Heart left ventricle (tissue), 16 donors: Measurements from ENCODE around the gene CIT. TPM values are rescaled to one million over a fixed set of nuclear protein-coding genes. Genes with fewer than 3 reads are reported as not detected.
"Not testable (repeated sequence)": the region's sequence is repeated elsewhere in the genome, so short reads cannot be mapped to it uniquely, and the experiment has no call there.

ENCODE experiments used
- ATAC-seq, 4 donors: fragments of 200-7000 bp; cut with Tn5 transposase; one replicate each; pipeline ENCODE4 v1.9.1; 2020 to 2022; ENCODE audit warnings: moderate library complexity in 4 of 4, mild to moderate bottlenecking in 3 of 4, moderate number of reproducible peaks in 1 of 4
- DNase-seq, 5 donors: peaks; one replicate each; pipeline ENCODE4 v3.0.0-alpha.2; 2020
- H3K27ac ChIP-seq, 12 donors: fragments of 200-600 bp; sonication (generic) in 4 of 12; one replicate each; pipeline versions ENCODE4 v1.5.0 to v1.8.0; 2016 to 2022; ENCODE audit warnings: mild to moderate bottlenecking in 2 of 12
- H3K27me3 ChIP-seq, 9 donors: fragments of 200-600 bp; sonication (generic) in 2 of 9; one replicate each; pipeline versions ENCODE4 v1.5.1 to v1.8.0; 2016 to 2022; ENCODE audit warnings: mild to moderate bottlenecking in 3 of 9
- H3K36me3 ChIP-seq, 9 donors: fragments of 200-600 bp; sonication (generic) in 2 of 9; one replicate each; pipeline versions ENCODE4 v1.5.0 to v1.8.0; 2018 to 2022; ENCODE audit warnings: mild to moderate bottlenecking in 2 of 9
- H3K4me1 ChIP-seq, 12 donors: fragments of 200-600 bp; sonication (generic) in 4 of 12; one replicate each; pipeline versions ENCODE4 v1.5.0 to v1.8.0; 2016 to 2022; ENCODE audit warnings: mild to moderate bottlenecking in 3 of 12
- H3K4me3 ChIP-seq, 12 donors: fragments of 200-600 bp; sonication (generic) in 4 of 12; one replicate each; pipeline versions ENCODE4 v1.5.0 to v1.8.0; 2017 to 2022; ENCODE audit warnings: mild to moderate bottlenecking in 9 of 12, moderate library complexity in 4 of 12
- H3K9me3 ChIP-seq, 12 donors: fragments of 200-600 bp; sonication (generic) in 4 of 12; one replicate each; pipeline versions ENCODE4 v1.5.0 to v1.8.0; 2016 to 2022; ENCODE audit warnings: mild to moderate bottlenecking in 1 of 12
- CTCF ChIP-seq, 12 donors: fragments of 200-600 bp; sonication (generic) in 4 of 12; IDR thresholded peaks; one replicate each; pipeline versions ENCODE4 v1.5.0 to v1.8.0; 2018 to 2022; ENCODE audit warnings: antibody characterized with exemption in 12 of 12, mild to moderate bottlenecking in 5 of 12
- POLR2A ChIP-seq, 2 donors: fragments of 450-650 bp; IDR thresholded peaks; one replicate each; pipeline ENCODE4 v1.6.1; 2017; ENCODE audit warnings: antibody characterized with exemption in 2 of 2, mild to moderate bottlenecking in 2 of 2, moderate library complexity in 2 of 2
- WGBS, 4 donors: extraction: QIAGEN DNeasy Blood & Tissue Kit in 2 of 4; methylation state at CpG; one replicate each; pipeline versions ENCODE4 v1.1.5 to v1.1.7; 2013 to 2018; 5-methylcytosine and 5-hydroxymethylcytosine counted together
- intact Hi-C, 10 donors: fragments of 100-400 bp; cut with DNase I; formaldehyde crosslinking; loops; one replicate each; pipeline versions ENCODE4 v1.11.1 to v1.14.2; 2022
- polyA plus RNA-seq, 2 donors: library from polyadenylated mRNA; stranded (reverse); fragments of 200-250 nt; gene quantifications; one replicate each; pipeline ENCODE4 v1.2.3, GENCODE V29; 2013
- total RNA-seq, 9 donors: library from RNA; depleted of rRNA in 2 of 9; stranded (reverse); fragments of >200 nt in 2 of 9; fragmentation: NEBNext Ultra II Directional in 3 of 9; extraction: Animal tissue kit (Norgen Biotek cat#: 25700) in 3 of 9; gene quantifications; one replicate each; pipeline versions ENCODE4 v1.1.0 to v1.2.4, GENCODE V29; 2016 to 2023
- donor health status: ischemic (EF 13 %, LVEDD 7.1; RV severe dilation, severe dysfunction).
- donor health status: healthy with polysubstance abuse.
- donor health status: DM: no; HTN: yes; CAD: no.
- donor health status: DM: no; HTN: no; CAD: no.
- donor health status: ischemic (EF 25% LVEDD 6.9; RV normal size, moderate dysfunction).
- donor health status: ischemic (EF 25% LVEDD 5.7; RV mildly dilated, moderate dysfunction).
- donor health status: healthy.
- donor health status: DM: yes; HTN: yes; CAD: no.
- donor health status: ischemic (EF 35%, LVEDD 5.7; RV mildly dilated, moderate dysfunction).
- donor health status: nonischemic (EF 11% LVEDD 7.7; RV severe dilation, severe dysfunction).
- donor health status: DM: yes; HTN: yes; CAD: no.
- donor health status: PGD.
- donor health status: ischemic (EF 29% LVEDD 5.4; RV normal size, mild dysfunction).
- donor health status: nonischemic (EF 23%, LVEDD 6.1; RV moderate dilation, normal function).

The CIT gene
- total and polyA plus RNA-seq, 11 donors = 0.26 to 8.1 (median 1.9) TPM

GRCh38 chr12:119710374-119710964, 166.7 kb downstream of the CIT start:
- H3K27ac ChIP-seq = no peak overlapping the region
- DNase-seq = no peak
- WGBS, 4 donors = 95 to 96% (median 96%) methylated on average over 11 of the region's 11 CpGs
- H3K4me1 ChIP-seq = no peaks in the 10 kb centered on the region
- no peak for ATAC-seq
- intact Hi-C loops = no loop called here
- no peak overlapping the region for H3K4me3 ChIP-seq
- no peak for TF ChIP-seq CTCF (IDR thresholded peaks at IDR 0.05)
- TF ChIP-seq POLR2A (IDR thresholded peaks at IDR 0.05) = no peak
- H3K27me3 ChIP-seq = no peaks in the 10 kb centered on the region
- peaks cover 0 to 7% (median 0%) of the 10 kb centered on the region in 12 donors for H3K9me3 ChIP-seq
- peaks cover 0 to 24% (median 0%) of the 10 kb centered on the region in 9 donors for H3K36me3 ChIP-seq

- H3K27me3 ChIP-seq, H3K4me3 ChIP-seq, H3K36me3 ChIP-seq, H3K27ac ChIP-seq, ATAC-seq, H3K9me3 ChIP-seq, intact Hi-C loops, DNase-seq: not testable (repeated sequence)
- H3K4me1 ChIP-seq = peaks cover 0 to 18% (median 9%) of the 10 kb centered on the region in 12 donors
- WGBS, 4 donors = 92 to 100% (median 97%) methylated on average over 1 of the region's 1 CpG
Measured at GRCh38 chr12:119706427-119706826, 170.7 kb downstream of the CIT start.

GRCh38 chr12:119705182-119705581, 171.9 kb downstream of the CIT start:
- TF ChIP-seq CTCF (IDR thresholded peaks at IDR 0.05) (no peak), POLR2A (IDR thresholded peaks at IDR 0.05) (no peak)
- Histone ChIP-seq H3K27me3 (no peaks in the 10 kb centered on the region), H3K36me3 (peaks cover 0 to 6% (median 0%) of the 10 kb centered on the region in 9 donors), H3K4me3 (no peak overlapping the region), H3K27ac (peak overlapping the region in 2 of 12 donors; percentile 68 to 75), H3K4me1 (peaks cover 0 to 18% (median 9%) of the 10 kb centered on the region in 12 donors), H3K9me3 (no peaks in the 10 kb centered on the region)
- DNase-seq = no peak
- intact Hi-C loops = no loop called here
- no peak for ATAC-seq
- WGBS, 4 donors = 94 to 97% (median 96%) methylated on average over 7 of the region's 7 CpGs

- intact Hi-C loops = loop anchor here in 1 of 10 donors (5.0 kb wide), 1 partner anchor 78 kb away; no protein-coding TSS in a partner anchor
- H3K27ac ChIP-seq = peak overlapping the region; percentile 5 to 79 (median 66)
- ATAC-seq (peak; percentile 77 to 99 (median 82)), DNase-seq (peak in 4 of 5 donors; percentile 61 to 72 (median 68))
- H3K9me3 ChIP-seq = no peaks in the 10 kb centered on the region
- peaks cover 0 to 6% (median 0%) of the 10 kb centered on the region in 9 donors for H3K36me3 ChIP-seq
- no peak for TF ChIP-seq POLR2A (IDR thresholded peaks at IDR 0.05)
- no peak for TF ChIP-seq CTCF (IDR thresholded peaks at IDR 0.05)
- 59 to 73% (median 63%) methylated on average over 16 of the region's 16 CpGs for WGBS, 4 donors
- H3K27me3 ChIP-seq = no peaks in the 10 kb centered on the region
- H3K4me3 ChIP-seq = no peak overlapping the region
- H3K4me1 ChIP-seq = peaks cover 0 to 18% (median 9%) of the 10 kb centered on the region in 12 donors
Measured at GRCh38 chr12:119704065-119704747, 172.9 kb downstream of the CIT start.
